Testis (tissue), 2 donors: ENCODE measurements around the gene DERA.
"Not testable (repeated sequence)": the region's sequence is repeated elsewhere in the genome, so short reads cannot be mapped to it uniquely, and the experiment has no call there.

ENCODE experiments used
- CTCF ChIP-seq, 3 experiments: fragments of 450-650 bp in 2 of 3; fragments of 200-600 bp in 1 of 3; sonication (generic) in 1 of 3; IDR thresholded peaks; one replicate each; pipeline ENCODE4 v1.5.1; 2016 to 2019; ENCODE audit warnings: antibody characterized with exemption in 3 of 3, mild to moderate bottlenecking in 2 of 3, moderate library complexity in 1 of 3
- POLR2A ChIP-seq: fragments of 450-650 bp; IDR thresholded peaks from one replicate; pipeline ENCODE4 v1.6.1; 2017; ENCODE audit warnings: antibody characterized with exemption, mild to moderate bottlenecking, moderate library complexity

GRCh38 chr12:16057351-16057751, 146.2 kb downstream of the DERA start:
- TF ChIP-seq CTCF (IDR thresholded peaks at IDR 0.05); POLR2A: not testable (repeated sequence)
